Suprapubic skin (tissue), 4 donors: ENCODE measurements around the gene TUBB.

ENCODE experiments used
- CTCF ChIP-seq, 2 donors: fragments of 200-600 bp in 1 of 2; fragments of 450-650 bp in 1 of 2; sonication (generic) in 1 of 2; IDR thresholded peaks; one replicate each; pipeline ENCODE4 v1.5.1; 2016 to 2019; ENCODE audit warnings: antibody characterized with exemption in 2 of 2, mild to moderate bottlenecking in 1 of 2, moderate library complexity in 1 of 2
- EP300 ChIP-seq: sonication (generic); formaldehyde crosslinking; IDR thresholded peaks from one replicate; pipeline ENCODE4 v1.6.1; 2017; ENCODE audit warnings: antibody characterized with exemption
- POLR2A ChIP-seq, 2 donors: fragments of 450-650 bp; IDR thresholded peaks; one replicate each; pipeline ENCODE4 v1.6.1; 2017; ENCODE audit warnings: antibody characterized with exemption in 2 of 2, mild to moderate bottlenecking in 2 of 2, moderate library complexity in 2 of 2
- POLR2AphosphoS5 ChIP-seq, 3 donors: sonication (generic); formaldehyde crosslinking; IDR thresholded peaks; one replicate each; pipeline ENCODE4 v1.6.1; 2017; ENCODE audit warnings: antibody characterized with exemption in 3 of 3

DNA sequence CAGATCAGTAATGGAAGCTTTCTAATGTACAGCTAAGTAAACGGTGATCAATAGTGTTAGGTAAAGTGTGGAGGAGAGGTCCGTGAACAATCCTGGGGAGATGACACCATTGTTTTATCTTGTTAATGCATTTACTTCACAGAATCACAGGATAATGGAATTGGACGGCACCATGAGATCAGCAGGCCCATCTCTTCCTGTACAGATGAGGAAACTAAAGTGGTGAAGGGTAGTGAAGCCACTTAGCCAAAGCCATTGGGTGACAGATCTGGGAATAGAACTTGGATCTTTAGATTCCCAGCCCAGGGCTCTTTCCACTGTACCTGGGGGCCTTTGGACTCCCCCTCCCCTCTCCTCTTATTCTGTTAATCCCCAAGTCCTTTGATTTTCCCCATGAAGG is 50.4 kb downstream of the TUBB start:
- TF ChIP-seq CTCF (IDR thresholded peaks at IDR 0.05): no peak
- TF ChIP-seq POLR2A (IDR thresholded peaks at IDR 0.05): no peak
- no peak for TF ChIP-seq POLR2AphosphoS5 (IDR thresholded peaks at IDR 0.05)
- no peak for TF ChIP-seq EP300
